Activated T-helper 1 cell treated with anti-CD3 and anti-CD28 coated beads, Interleukin-12 subunit alpha, Interleukin-12 subunit beta, Interleukin-2, Interleukin-4 antibody, amounts not matched to agents 30 ng/mL and 10 ng/mL and 1 ng/mL, durations not matched to agents 14 hours and 24 hours and 36 hours (primary cell): Measurements from ENCODE around the gene SHISA8. TPM values are rescaled to one million over a fixed set of nuclear protein-coding genes. Genes with fewer than 3 reads are reported as not detected.
A peak's percentile ranks its signal among the peaks of the same experiment; 100 is the strongest.
"Not testable (repeated sequence)": the region's sequence is repeated elsewhere in the genome, so short reads cannot be mapped to it uniquely, and the experiment has no call there.

ENCODE experiments used
- DNase-seq: peaks from one replicate; pipeline ENCODE4 v3.0.0; 2021; ENCODE audit warnings: low spot score
- H3K27ac Mint-ChIP-seq: one replicate; pipeline ENCODE4 v1.8.0; 2021; ENCODE audit warnings: mild to moderate bottlenecking, mixed read lengths
- H3K27me3 Mint-ChIP-seq: one replicate; pipeline ENCODE4 v1.8.0; 2022; ENCODE audit warnings: mild to moderate bottlenecking, moderate library complexity, mixed read lengths; ENCODE audit not compliant: insufficient read depth
- H3K36me3 Mint-ChIP-seq: one replicate; pipeline ENCODE4 v1.8.0; 2021; ENCODE audit warnings: low read depth, mixed read lengths
- H3K4me1 Mint-ChIP-seq: one replicate; pipeline ENCODE4 v1.8.0; 2021; ENCODE audit warnings: low read depth, mixed read lengths
- H3K4me3 Mint-ChIP-seq: one replicate; pipeline ENCODE4 v1.8.0; 2021; ENCODE audit warnings: mild to moderate bottlenecking, moderate library complexity, mixed read lengths
- H3K9me3 Mint-ChIP-seq: one replicate; pipeline ENCODE4 v1.8.0; 2021; ENCODE audit warnings: mixed read lengths
- intact Hi-C: fragments of 100-400 bp; cut with micrococcal nuclease; formaldehyde crosslinking; loops from one replicate; pipeline ENCODE4 v1.15.1; 2024
- total RNA-seq: library from RNA; stranded (reverse); gene quantifications from 2 replicates; pipeline ENCODE4 v1.2.3, GENCODE V29; 2022

Gene SHISA8
- total RNA-seq, result 5.8 and 6.1 TPM in 2 replicates

DNA sequence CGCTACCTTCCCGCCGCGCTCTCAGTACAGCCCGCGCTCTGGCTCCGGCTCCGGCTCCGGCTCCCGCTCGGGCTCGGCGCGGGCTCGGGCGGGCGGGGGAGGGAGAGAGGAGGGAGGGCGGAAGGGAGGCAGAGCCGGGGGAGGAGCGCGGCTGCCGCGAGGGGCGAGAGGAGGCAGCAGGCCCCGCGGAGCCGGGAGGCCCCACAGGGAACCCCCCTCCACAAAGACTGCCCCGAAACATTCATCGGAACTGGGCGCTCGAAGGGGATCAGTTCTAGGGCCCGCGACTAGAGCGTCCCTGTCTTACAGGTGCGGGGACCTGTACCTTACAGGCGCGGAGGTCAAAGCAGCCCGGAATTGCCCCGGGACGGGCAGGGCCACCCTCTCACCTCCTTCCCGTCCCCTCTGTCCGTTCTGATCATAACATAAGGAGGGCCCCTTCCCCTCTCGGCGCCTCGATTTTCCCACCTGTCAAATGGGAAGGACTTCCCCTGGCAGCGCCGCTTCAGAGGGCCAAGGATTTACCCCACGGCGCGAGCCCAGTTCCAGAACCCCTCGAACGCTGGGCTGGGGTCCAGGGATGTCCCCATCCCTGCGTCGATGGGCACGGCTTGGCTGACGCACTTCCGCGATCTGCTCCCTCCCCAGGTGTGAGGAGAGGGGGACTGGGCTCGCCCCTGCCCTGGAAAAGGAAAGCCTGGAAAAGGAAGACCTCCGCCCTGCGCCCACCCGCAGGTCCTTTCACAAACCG, at the start of gene SHISA8:
Gene SHISA8, minus strand, starts transcription at position 40 of the 751 bp plus-strand sequence. CDS start 407 bp downstream, outside the sequence.
- no peaks in the 10 kb centered on the region for H3K36me3 Mint-ChIP-seq
- intact Hi-C loops, result no loop called here
- H3K27me3 Mint-ChIP-seq, result peaks cover 49% of the 10 kb centered on the region
- peak; percentile 57 for DNase-seq
- H3K9me3 Mint-ChIP-seq, result no peaks in the 10 kb centered on the region
- peak within 1 kb of the TSS; percentile 42 for H3K4me3 Mint-ChIP-seq
- H3K27ac Mint-ChIP-seq, result peak within 1 kb of the TSS; percentile 29
- H3K4me1 Mint-ChIP-seq, result peaks cover 17% of the 10 kb centered on the region

DNA sequence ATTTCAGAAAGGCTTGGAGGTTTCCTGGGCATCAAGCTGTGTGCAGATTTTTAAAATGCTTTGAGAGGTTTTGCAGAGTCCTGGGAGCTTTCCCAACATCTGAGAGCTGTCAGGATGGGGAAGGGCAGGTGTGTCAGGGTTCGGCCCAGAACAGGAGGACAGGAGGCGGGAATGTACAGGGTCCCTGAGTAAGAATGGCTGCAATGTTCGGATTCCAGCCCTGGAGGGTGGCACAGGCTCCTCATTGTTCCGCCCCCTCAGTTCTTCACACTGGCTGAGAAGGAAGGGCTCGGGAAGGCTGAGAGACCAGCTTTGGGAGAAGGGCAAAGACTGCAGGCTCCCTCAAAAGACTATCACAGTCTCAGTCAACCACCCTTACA, 49.2 kb upstream of the SHISA8 start:
- DNase-seq, result no peak
- no peak overlapping the region for H3K27ac Mint-ChIP-seq
- no peak overlapping the region for H3K4me3 Mint-ChIP-seq
- no peaks in the 10 kb centered on the region for H3K9me3 Mint-ChIP-seq
- H3K27me3 Mint-ChIP-seq, result peaks cover 2% of the 10 kb centered on the region
- peaks cover 8% of the 10 kb centered on the region for H3K4me1 Mint-ChIP-seq
- intact Hi-C loops, result no loop called here
- H3K36me3 Mint-ChIP-seq, result no peaks in the 10 kb centered on the region

DNA sequence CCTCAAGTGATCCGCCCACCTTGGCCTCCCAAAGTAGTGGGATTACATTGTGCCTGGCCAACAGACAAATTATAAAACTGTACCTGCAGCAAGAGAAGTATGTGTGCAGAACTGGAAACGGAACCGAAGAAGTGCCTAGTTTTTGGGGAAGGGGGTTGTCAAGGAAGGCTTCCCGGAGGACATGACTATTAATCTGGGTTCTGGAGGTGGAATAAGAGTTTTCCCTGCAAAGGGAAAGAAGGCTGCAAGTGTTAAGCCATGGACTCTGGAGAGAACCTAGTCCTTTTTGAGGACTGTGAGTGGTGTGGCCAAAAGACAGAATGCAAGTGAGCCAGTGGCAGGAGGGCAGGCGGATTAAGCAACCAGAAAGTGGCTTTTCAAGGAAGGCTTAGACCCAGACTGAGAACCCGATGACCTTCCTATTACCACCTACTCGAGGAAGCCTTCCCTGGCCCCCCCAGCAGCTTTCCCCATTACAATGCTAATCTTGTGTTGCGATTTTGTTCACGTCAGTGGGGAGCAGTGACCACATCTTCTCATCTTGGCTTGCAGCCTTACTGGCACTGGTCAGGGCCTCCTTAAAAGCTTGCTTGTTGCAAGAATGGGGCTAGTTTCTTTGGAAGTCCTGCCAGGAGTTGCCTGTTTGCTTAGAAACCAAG, 48.7 kb upstream of the SHISA8 start:
- Mint-ChIP-seq H3K27ac (no peak overlapping the region), H3K9me3 (no peaks in the 10 kb centered on the region), H3K4me1 (peaks cover 8% of the 10 kb centered on the region), H3K36me3 (no peaks in the 10 kb centered on the region), H3K4me3 (no peak overlapping the region), H3K27me3 (peaks cover 2% of the 10 kb centered on the region)
- intact Hi-C loops, result no loop called here
- no peak for DNase-seq

DNA sequence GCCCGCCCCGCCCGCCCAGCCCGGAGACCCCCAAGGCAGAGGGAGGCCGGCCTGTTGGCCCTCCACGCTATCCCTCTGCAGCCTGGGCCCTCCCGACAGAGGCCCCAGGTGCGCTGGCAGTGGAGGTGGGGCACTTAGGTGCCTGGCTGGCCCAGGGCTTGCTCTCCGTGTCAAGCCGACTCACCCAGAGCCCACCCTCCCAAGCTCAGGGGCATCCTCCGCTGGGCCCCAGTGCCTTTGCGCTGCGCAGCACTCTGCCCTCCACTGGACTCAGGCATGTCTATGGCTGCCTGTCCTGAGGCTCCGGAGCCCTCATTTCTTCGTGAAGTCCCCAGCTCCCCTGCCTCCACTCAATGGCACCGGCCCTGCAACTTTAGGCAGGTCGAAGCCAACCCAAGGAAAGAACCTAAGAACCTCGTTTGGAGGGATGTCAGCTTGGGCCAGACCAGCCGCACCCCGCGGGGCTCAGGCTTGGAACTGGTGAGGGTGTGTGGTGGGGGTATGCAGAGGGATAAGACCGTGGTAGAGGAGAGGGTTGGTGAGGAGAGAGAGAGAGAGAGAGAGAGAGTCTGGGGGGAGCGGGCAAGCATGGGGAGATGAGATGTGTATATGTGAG, 43.2 kb upstream of the SHISA8 start:
- Mint-ChIP-seq H3K27ac (peak overlapping the region; percentile 8), H3K9me3 (no peaks in the 10 kb centered on the region), H3K4me1 (peaks cover 5% of the 10 kb centered on the region), H3K27me3 (peaks cover 4% of the 10 kb centered on the region), H3K36me3 (no peaks in the 10 kb centered on the region), H3K4me3 (no peak overlapping the region)
- intact Hi-C loops, result loop anchor here (1.0 kb wide), 4 partner anchors 11 to 212 kb away; partner anchors contain the start of genes CENPM and NAGA
- DNase-seq, result no peak

DNA sequence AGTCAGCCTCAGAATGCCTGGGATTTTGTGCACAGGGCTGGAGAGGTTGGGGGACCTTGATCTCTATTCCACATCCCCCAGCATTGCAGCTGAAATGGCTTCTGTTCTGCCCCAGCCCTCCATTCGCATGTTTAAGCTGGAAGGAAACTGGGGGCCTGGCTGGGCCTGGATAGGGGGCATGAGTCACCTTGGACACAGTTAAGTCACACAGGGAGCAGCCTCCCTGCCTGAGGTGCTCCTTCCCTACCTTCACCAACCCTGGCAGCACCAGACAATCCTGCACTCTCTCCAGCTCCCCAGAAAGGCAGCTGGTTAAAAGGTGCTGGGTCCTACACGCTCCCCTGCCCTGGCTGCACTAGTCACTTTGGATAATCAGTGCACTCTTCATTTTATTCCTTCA, 37.8 kb upstream of the SHISA8 start:
- Mint-ChIP-seq H3K4me3 (no peak overlapping the region), H3K27ac (no peak overlapping the region), H3K27me3 (peaks cover 3% of the 10 kb centered on the region), H3K4me1 (peaks cover 20% of the 10 kb centered on the region), H3K9me3 (no peaks in the 10 kb centered on the region), H3K36me3 (no peaks in the 10 kb centered on the region)
- DNase-seq, result no peak
- intact Hi-C loops, result no loop called here

DNA sequence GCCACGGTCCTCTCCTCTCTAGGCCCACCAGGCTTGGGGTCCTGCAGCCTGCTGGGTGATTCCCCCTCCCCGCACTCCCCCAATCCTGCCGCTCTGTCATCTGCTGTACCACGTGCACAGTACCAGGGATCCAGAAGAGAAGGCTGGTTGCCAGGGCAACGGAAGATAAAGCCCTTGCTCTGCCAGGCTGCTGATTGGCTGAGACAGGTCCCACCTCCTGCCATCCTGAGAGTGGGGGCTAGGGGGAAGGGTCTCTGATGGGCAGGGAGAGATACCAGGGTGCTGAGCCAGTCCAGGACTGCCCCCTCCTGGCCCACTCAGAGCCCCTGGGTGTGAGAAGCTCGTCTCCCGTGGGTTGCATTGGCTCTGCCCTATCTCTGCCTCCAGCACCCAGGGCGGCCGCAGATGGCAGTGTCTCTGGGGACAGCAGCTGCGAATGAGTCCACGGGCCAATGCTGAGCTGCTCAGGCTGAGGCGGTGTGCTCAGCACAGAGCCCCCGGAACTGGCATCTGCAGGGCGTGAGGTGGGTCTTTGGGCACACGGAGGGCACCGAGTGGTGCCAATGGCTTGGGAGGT, 37.1 kb upstream of the SHISA8 start, which contains the start of gene SMIM45:
Gene SMIM45, plus strand, starts transcription at position 253 of the 577 bp plus-strand sequence.
- H3K4me3 Mint-ChIP-seq, result no peak within 1 kb of the TSS
- no peaks in the 10 kb centered on the region for H3K27me3 Mint-ChIP-seq
- H3K4me1 Mint-ChIP-seq, result peaks cover 21% of the 10 kb centered on the region

DNA sequence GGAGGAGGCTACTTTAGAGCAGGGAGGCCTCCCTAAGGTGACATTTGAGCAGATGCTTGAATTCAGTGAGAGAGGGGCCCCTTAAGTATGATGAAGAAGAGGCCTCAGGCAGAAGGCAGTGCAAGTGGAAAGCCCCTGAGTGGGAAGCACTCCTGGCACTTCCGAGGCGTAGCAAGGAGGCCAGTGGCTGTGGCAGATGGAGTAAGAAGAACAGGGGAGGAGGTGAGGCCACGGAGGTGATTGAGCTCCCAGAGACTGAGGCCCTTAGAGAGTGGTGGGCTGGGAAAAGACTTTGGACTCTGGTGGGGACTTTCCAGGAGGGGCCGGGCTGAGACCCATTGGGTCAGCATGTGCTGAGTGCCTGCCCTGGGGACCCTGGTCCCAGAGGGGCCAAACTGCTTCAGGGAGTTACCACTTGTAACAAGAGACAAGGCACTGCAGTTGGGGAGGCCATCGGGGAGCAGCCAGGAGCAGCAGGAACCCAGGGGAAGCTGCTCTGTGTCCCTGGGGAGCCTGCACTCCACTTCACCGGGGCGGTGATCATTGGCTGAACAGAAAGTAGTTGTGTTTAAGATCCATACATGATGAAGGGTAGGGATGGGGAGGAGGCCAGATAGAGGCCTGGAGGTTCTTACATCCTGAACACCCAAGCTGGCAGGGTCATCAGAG, 34.6 kb upstream of the SHISA8 start:
- no peaks in the 10 kb centered on the region for H3K27me3 Mint-ChIP-seq
- no peaks in the 10 kb centered on the region for H3K9me3 Mint-ChIP-seq
- no peak overlapping the region for H3K27ac Mint-ChIP-seq
- H3K4me1 Mint-ChIP-seq, result peaks cover 38% of the 10 kb centered on the region
- DNase-seq, result no peak
- peaks cover 9% of the 10 kb centered on the region for H3K36me3 Mint-ChIP-seq
- intact Hi-C loops, result loop anchor here (10.0 kb wide), 1 partner anchor 505 kb away; the partner anchor contains the start of gene TOB2
- no peak overlapping the region for H3K4me3 Mint-ChIP-seq

More for the DNA sequence above, 37.1 kb upstream of the SHISA8 start, which contains the start of gene SMIM45:
- intact Hi-C loops, result no loop called here
- no peaks in the 10 kb centered on the region for H3K36me3 Mint-ChIP-seq
- no peak for DNase-seq
- no peaks in the 10 kb centered on the region for H3K9me3 Mint-ChIP-seq
- no peak within 1 kb of the TSS for H3K27ac Mint-ChIP-seq

DNA sequence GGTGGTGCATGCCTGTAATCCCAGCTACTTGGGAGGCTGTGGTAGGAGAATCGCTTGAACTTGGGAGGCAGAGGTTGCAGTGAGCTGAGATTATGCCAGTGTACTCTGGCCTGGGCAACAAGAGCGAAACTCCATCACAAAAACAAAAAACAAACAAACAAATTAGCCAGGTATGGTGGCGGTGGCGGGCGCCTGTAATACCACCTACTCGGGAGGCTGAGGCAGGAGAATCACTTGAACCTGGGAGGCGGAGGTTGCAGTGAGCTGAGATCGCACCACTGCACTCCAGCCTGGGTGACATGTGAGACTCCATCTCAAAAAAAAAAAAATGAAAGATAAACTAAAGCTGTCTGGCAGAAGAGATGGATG, 34.0 kb upstream of the SHISA8 start:
- peaks cover 40% of the 10 kb centered on the region for H3K4me1 Mint-ChIP-seq
- not testable (repeated sequence) for H3K27me3 Mint-ChIP-seq, H3K27ac Mint-ChIP-seq, H3K4me3 Mint-ChIP-seq, H3K9me3 Mint-ChIP-seq, DNase-seq
- H3K36me3 Mint-ChIP-seq, result peaks cover 10% of the 10 kb centered on the region
- intact Hi-C loops, result loop anchor here (10.0 kb wide), 1 partner anchor 504 kb away; the partner anchor contains the start of gene TOB2

DNA sequence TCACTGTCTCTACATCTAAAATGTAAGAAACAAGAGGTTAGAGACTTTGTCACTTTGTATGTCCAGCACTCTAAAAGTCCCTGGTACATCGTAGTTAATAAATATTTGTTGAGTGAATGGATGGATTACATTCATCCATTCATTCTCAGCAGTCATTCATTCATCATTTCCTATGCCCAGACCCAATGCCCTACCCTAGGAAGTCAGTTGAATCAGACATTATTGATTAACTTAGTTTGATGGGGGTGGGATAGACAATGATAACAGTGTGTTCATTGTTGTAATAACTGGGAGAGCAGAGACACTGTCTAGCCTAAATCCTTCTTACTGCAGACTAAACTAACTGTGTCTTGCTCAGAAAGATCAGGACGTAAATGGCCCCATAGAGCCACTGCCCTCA, 33.3 kb upstream of the SHISA8 start:
- peaks cover 16% of the 10 kb centered on the region for H3K36me3 Mint-ChIP-seq
- no peak for DNase-seq
- H3K4me1 Mint-ChIP-seq, result peaks cover 43% of the 10 kb centered on the region
- H3K9me3 Mint-ChIP-seq, result no peaks in the 10 kb centered on the region
- H3K27ac Mint-ChIP-seq, result no peak overlapping the region
- H3K27me3 Mint-ChIP-seq, result no peaks in the 10 kb centered on the region
- intact Hi-C loops, result loop anchor here (10.0 kb wide), 1 partner anchor 503 kb away; the partner anchor contains the start of gene TOB2
- H3K4me3 Mint-ChIP-seq, result peak overlapping the region; percentile 92

DNA sequence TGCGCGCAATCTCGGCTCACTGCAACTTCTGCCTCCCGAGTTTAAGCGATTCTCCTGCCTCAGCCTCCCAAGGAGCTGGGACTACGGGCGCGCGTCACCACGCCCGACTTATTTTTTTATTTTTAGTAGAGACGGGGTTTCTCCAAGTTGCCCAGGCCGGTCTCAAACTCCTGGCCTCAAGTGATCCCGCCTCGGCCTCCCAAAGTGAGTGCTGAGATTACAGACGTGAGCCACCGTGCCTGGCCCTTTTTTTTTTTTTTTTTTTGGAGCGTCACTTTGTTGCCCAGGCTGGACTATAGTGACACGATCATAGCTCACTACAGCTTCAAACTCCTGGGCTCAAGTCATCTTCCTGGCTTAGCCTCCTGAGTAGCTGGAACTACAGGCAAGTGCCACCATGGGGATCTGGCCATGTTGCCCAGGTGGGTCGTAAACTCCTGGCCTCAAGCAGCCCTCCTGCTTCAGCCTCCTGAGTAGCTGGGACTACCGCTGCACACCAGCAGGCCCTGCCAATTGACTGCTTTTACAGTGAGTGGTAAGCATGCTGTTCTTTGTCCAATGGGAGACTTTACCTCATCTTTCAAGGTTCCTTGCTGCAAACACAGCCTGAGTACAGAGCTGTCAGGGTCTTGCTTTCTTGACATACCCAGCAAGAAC, 32.7 kb upstream of the SHISA8 start:
- DNase-seq, result no peak
- Mint-ChIP-seq H3K27ac (peak overlapping the region; percentile 93), H3K36me3 (peaks cover 21% of the 10 kb centered on the region), H3K9me3 (no peaks in the 10 kb centered on the region), H3K4me3 (peak overlapping the region; percentile 92), H3K27me3 (no peaks in the 10 kb centered on the region), H3K4me1 (peaks cover 43% of the 10 kb centered on the region)
- intact Hi-C loops, result loop anchor here (1.0 to 10.0 kb wide), 4 partner anchors 10 to 503 kb away; partner anchors contain the start of genes NAGA and TOB2

DNA sequence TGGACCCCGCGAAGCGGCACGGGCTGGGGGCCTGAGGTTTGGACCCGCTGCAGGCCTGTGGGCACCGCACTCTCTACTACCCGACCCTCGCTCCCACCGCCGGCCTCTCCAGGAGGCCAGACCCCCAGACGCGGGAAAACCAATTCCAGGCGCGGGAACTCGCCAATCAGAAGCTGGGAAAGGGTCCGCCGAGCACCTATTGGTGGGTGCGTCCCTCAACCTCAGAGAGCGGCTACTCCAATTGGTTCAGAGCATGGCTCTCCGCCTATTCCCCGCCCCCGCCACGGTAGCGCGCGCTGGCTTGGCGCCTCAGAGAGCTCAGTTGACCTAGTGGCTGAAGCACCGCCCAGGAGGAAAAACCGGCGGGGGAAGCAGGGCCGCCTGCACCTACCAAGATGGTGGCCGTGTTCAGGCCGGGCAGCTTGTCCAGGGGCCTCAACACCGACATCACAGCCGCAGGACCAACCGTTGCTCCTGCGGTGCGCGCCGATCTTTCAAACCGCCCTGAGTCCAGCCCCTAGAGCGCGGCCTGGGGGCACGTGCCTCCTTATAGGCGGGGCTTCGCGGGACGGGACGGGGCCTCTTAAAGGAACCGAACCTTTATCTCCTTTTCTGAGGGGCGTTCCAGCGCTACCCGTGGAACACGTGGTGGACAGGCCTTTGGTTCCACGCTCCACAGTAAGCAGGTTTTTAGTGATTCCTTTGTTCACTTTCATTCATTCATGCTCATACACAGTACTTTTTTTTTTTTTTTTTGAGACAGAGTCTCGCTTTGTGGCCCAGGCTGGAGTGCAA, 32.0 kb upstream of the SHISA8 start, which contains the start of gene CENPM:
Gene CENPM, minus strand, starts transcription at position 524 of the 795 bp plus-strand sequence. Its CDS starts 76 bp downstream, at position 448.
- H3K9me3 Mint-ChIP-seq, result no peaks in the 10 kb centered on the region
- H3K36me3 Mint-ChIP-seq, result peaks cover 25% of the 10 kb centered on the region
- peaks cover 47% of the 10 kb centered on the region for H3K4me1 Mint-ChIP-seq
- H3K4me3 Mint-ChIP-seq, result peak within 1 kb of the TSS; percentile 92
- no peaks in the 10 kb centered on the region for H3K27me3 Mint-ChIP-seq
- intact Hi-C loops, result loop anchor here (1.0 to 10.0 kb wide), 8 partner anchors 10 to 502 kb away; partner anchors contain the start of genes NAGA, NDUFA6, SMDT1 and TOB2
- DNase-seq, result peak; percentile 93
- peak within 1 kb of the TSS; percentile 93 for H3K27ac Mint-ChIP-seq
